Fibroblast of pulmonary artery (primary cell): ENCODE data around the gene SUCNR1.
"Not testable (repeated sequence)": the region's sequence is repeated elsewhere in the genome, so short reads cannot be mapped to it uniquely, and the experiment has no call there.

Experiments
- DNase-seq: peaks from one replicate; pipeline ENCODE4 v3.0.0-alpha.2; 2010; ENCODE audit warnings: low read depth
- H3K4me3 ChIP-seq: replicated peaks from 2 replicates; pipeline ENCODE4 v1.5.1; 2011; ENCODE audit warnings: low read depth, mild to moderate bottlenecking, control low read depth, low read length, moderate library complexity
- TF ChIP-seq, protein P1 (sequence below): IDR thresholded peaks from 2 replicates; pipeline ENCODE4 v1.5.1; 2011; ENCODE audit warnings: mild to moderate bottlenecking, control low read depth, low read length, inconsistent platforms; ENCODE audit errors: missing control alignments

Gene SUCNR1

GRCh38 chr3:151895478-151896241 is 22.2 kb downstream of the SUCNR1 start:
- TF ChIP-seq, protein P1, sequence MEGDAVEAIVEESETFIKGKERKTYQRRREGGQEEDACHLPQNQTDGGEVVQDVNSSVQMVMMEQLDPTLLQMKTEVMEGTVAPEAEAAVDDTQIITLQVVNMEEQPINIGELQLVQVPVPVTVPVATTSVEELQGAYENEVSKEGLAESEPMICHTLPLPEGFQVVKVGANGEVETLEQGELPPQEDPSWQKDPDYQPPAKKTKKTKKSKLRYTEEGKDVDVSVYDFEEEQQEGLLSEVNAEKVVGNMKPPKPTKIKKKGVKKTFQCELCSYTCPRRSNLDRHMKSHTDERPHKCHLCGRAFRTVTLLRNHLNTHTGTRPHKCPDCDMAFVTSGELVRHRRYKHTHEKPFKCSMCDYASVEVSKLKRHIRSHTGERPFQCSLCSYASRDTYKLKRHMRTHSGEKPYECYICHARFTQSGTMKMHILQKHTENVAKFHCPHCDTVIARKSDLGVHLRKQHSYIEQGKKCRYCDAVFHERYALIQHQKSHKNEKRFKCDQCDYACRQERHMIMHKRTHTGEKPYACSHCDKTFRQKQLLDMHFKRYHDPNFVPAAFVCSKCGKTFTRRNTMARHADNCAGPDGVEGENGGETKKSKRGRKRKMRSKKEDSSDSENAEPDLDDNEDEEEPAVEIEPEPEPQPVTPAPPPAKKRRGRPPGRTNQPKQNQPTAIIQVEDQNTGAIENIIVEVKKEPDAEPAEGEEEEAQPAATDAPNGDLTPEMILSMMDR: no peak
- DNase-seq: no peak
- no peak overlapping the region for H3K4me3 ChIP-seq

DNA sequence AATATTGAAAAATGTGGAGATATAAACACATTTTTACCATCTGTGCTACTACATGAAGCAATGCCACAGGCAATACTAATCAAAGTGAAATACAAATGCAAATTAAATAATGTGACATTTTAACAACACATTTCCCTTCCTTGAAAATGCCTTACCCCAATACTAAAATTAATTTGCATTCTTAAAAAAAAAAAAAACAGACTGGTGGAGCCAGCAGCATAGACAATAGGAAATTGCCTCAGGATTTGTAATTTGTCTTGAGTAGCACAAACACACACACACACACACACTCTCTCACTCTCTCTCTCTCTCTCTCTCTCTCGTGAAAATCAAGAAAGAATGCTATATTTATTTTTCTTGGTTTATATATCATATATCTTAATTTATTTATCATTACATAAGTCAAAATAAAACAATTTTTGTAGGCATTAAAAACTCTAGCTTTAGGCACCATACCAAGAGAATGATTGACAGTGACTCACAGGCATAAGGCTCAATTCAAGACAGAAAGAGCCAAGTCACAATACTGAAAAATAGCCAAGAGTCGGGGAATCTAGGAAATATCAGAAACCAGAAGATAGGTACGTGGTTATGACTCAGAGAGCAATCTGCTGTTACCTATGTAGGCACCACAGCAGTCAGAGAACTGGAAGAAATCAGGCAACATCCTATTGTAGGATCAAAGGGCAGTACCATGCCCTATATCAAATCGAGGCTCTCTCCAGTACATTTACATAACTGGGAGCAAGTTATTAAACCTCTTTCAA is 23.0 kb downstream of the SUCNR1 start:
- TF ChIP-seq, protein P1: no peak
- peak; percentile 46 for DNase-seq

DNA sequence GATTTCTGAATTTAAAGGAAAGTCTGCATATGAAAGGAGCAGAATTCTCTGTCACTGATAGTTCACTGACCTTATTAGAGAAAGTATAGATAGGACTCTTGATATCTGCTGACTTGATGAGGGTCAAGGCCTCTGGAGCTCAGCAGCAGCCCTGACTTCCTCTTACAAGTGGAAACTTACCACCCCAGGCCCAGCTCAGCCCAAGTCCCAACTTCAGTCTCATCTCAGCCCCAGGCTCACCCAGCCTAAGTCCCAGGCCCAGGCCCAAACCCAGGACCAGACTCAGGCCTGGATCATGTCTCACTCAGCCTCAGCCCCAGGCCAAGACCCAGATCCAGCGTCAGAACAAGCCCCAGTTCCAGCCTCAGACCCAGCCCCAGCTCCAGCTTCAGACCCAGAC is 24.7 kb downstream of the SUCNR1 start:
- not testable (repeated sequence) for H3K4me3 ChIP-seq, DNase-seq

More for the DNA sequence above, 23.0 kb downstream of the SUCNR1 start:
- no peak overlapping the region for H3K4me3 ChIP-seq

DNA sequence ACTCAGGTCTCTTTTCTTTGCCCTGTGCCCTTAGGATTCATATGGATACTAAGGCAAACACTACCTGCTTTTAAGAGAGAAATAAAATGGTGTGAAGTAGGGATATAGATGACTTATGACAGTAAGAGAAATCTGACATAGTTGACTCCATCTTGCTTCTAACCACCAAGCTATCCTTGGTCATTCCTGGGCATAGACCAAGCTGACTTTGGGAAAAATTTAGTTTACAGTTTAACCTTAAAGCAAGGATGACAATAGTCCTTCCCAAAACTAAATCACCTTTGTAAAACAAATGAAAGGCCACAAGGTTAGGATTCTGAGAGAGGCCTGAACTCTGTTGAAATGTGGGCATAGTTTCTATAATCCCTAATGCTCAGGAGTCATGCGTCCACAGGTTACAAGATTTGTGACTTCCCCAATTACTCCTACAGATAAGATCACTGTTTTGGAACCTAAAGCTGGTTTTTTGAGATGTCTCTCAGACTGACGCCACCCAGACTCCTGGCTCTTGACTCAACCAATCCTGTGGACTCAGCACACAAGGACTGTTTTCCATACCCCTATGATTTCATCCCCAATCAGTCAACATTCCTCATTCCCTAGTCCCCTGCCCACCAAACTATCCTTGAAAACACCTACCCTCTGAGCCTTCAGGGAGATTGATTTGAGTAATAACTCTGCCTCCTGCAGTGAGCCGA is 25.3 kb downstream of the SUCNR1 start:
- H3K4me3 ChIP-seq, DNase-seq: not testable (repeated sequence)

DNA sequence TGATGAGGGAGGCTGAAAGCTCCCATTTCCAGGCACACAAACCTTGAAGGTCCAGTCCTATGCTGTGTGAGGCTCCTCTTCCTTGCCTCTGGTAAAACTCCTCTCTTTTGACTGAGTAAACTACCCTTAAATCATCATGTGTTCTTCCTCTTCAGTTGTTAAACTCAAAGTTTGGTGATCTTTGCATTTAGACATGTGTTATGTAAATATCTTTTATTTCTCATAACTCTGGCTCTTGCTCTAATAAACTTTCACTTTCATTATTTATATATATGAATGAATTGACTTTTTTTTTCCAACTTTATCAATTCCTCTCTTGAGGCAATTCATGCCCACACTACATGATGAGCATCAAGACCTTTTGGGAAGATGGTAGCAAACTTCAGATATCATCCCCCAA is 26.6 kb downstream of the SUCNR1 start:
- DNase-seq: no peak
- no peak overlapping the region for H3K4me3 ChIP-seq
- TF ChIP-seq, protein P1: no peak

DNA sequence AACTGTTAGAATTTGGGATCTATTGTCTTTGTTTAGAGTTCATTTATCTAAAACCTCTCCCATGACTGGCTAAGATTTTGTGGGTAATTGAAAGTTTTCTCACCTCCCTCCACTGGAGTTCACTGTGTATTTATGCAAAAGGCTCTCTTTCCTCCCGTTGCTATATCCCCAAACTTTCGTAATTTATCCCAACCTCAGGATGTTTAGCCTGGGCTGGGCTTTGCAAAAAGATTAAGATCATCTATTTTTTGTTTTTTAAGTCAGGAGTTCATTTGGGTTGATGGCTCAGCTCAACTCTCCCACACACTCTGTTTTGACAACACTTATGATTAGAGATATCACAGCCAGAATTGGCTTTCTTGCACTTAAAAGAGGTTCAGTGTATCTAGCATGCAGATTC is 27.0 kb downstream of the SUCNR1 start:
- DNase-seq: no peak
- H3K4me3 ChIP-seq: no peak overlapping the region
- TF ChIP-seq, protein P1: no peak

- no peak for DNase-seq
- no peak overlapping the region for H3K4me3 ChIP-seq
- TF ChIP-seq, protein P1: no peak
Observed at GRCh38 chr3:151900884-151901643, 27.6 kb downstream of the SUCNR1 start.
